ENCODE results near the gene CAPN5. TPM values are rescaled to one million over a fixed set of nuclear protein-coding genes. Genes with fewer than 3 reads are reported as not detected.

CAPN5 gene
- total and polyA plus RNA-seq, 2 of the 13 experiments (the other 11 are each of a cell fraction or from before 2014, with no cell fraction given): 0.27 to 1.2 TPM

DNA sequence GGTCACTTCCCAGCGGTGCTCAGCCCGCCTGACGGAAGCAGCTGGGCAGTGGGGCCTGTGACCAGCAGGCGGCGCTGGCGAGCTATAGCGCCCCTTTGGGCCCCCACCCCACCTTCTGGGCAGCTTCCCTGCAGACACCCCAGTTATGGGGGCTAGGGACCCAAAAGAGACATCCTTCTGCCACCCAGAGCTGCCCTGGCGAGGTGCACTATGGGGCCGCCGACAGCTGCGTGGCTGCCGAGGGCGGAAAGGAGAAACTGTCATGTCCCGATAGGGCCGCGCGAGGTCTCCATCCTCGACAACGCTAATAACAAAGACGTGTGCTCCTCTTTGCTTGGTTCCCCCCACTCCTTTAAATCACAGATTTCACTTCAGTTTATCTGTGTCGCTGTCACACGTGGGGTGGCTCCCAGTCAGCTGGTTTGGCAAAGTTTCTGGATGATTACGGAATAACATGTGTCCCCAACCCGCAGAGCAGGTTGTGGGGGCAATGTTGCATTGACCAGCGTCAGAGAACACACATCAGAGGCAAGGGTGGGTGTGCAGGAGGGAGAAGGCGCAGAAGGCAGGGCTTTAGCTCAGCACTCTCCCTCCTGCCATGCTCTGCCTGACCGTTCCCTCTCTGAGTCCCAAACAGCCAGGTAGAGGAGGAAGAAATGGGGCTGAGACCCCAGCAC is 60.6 kb downstream of the CAPN5 start (continued):
- TF ChIP-seq, protein P1, sequence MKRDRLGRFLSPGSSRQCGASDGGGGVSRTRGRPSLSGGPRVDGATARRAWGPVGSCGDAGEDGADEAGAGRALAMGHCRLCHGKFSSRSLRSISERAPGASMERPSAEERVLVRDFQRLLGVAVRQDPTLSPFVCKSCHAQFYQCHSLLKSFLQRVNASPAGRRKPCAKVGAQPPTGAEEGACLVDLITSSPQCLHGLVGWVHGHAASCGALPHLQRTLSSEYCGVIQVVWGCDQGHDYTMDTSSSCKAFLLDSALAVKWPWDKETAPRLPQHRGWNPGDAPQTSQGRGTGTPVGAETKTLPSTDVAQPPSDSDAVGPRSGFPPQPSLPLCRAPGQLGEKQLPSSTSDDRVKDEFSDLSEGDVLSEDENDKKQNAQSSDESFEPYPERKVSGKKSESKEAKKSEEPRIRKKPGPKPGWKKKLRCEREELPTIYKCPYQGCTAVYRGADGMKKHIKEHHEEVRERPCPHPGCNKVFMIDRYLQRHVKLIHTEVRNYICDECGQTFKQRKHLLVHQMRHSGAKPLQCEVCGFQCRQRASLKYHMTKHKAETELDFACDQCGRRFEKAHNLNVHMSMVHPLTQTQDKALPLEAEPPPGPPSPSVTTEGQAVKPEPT (CRISPR knock-in tag; IDR thresholded peaks at IDR 0.05; ENCODE audit: low read depth): peak; percentile 42; the same call in 1 of the 2 replicates
- TF ChIP-seq ZNF343 (CRISPR knock-in tag; IDR thresholded peaks at IDR 0.05) (peak; percentile 89; the same call in 1 of the 2 replicates), ZKSCAN8 (CRISPR knock-in tag; IDR thresholded peaks at IDR 0.05; ENCODE audit: borderline replicate concordance) (no peak), ZNF260 (CRISPR knock-in tag; IDR thresholded peaks at IDR 0.05; ENCODE audit: borderline replicate concordance, low read depth) (no peak), SSRP1 (CRISPR knock-in tag; IDR thresholded peaks at IDR 0.05) (no peak), KDM5B (CRISPR knock-in tag; IDR thresholded peaks at IDR 0.05; ENCODE audit: borderline replicate concordance) (0 out of 2 replicates have a peak, but pooled peaks have one; percentile 24), BRCA1 (CRISPR knock-in tag; IDR thresholded peaks at IDR 0.05) (no peak), KDM4B (CRISPR knock-in tag; IDR thresholded peaks at IDR 0.05) (no peak), STAG1 (CRISPR knock-in tag; IDR thresholded peaks at IDR 0.05) (peak; percentile 97), SMARCC2 (IDR thresholded peaks at IDR 0.05) (no peak), TGIF2 (CRISPR knock-in tag; IDR thresholded peaks at IDR 0.05) (no peak; the same call in 1 of the 2 replicates), MIER2 (CRISPR knock-in tag; IDR thresholded peaks at IDR 0.05) (no peak), ZNF883 (CRISPR knock-in tag; IDR thresholded peaks at IDR 0.05; ENCODE audit: not compliant biosample characterization) (no peak), ZBTB8A (CRISPR knock-in tag; IDR thresholded peaks at IDR 0.05; ENCODE audit: borderline replicate concordance, low read depth) (no peak), HNRNPK (IDR thresholded peaks at IDR 0.05; ENCODE audit: low read depth, low read length, poor library complexity, severe bottlenecking) (no peak), ZNF335 (CRISPR knock-in tag; IDR thresholded peaks at IDR 0.05) (no peak), ZNF124 (CRISPR knock-in tag; IDR thresholded peaks at IDR 0.05) (no peak), MAZ (IDR thresholded peaks at IDR 0.05; ENCODE audit: borderline replicate concordance, low read depth, low read length) (0 out of 2 replicates have a peak, but pooled peaks have one; percentile 23), MAZ (CRISPR knock-in tag; IDR thresholded peaks at IDR 0.05; ENCODE audit: low read depth) (peak; percentile 78; the same call in 1 of the 2 replicates), ZNF781 (CRISPR knock-in tag; IDR thresholded peaks at IDR 0.05; ENCODE audit: borderline replicate concordance, not compliant biosample characterization) (peak; percentile 29)
- TF ChIP-seq, protein P2, sequence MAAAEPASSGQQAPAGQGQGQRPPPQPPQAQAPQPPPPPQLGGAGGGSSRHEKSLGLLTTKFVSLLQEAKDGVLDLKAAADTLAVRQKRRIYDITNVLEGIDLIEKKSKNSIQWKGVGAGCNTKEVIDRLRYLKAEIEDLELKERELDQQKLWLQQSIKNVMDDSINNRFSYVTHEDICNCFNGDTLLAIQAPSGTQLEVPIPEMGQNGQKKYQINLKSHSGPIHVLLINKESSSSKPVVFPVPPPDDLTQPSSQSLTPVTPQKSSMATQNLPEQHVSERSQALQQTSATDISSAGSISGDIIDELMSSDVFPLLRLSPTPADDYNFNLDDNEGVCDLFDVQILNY (CRISPR knock-in tag; conservative IDR thresholded peaks at IDR 0.05): no peak
- TF ChIP-seq, protein P3, sequence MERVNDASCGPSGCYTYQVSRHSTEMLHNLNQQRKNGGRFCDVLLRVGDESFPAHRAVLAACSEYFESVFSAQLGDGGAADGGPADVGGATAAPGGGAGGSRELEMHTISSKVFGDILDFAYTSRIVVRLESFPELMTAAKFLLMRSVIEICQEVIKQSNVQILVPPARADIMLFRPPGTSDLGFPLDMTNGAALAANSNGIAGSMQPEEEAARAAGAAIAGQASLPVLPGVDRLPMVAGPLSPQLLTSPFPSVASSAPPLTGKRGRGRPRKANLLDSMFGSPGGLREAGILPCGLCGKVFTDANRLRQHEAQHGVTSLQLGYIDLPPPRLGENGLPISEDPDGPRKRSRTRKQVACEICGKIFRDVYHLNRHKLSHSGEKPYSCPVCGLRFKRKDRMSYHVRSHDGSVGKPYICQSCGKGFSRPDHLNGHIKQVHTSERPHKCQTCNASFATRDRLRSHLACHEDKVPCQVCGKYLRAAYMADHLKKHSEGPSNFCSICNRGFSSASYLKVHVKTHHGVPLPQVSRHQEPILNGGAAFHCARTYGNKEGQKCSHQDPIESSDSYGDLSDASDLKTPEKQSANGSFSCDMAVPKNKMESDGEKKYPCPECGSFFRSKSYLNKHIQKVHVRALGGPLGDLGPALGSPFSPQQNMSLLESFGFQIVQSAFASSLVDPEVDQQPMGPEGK (CRISPR knock-in tag; IDR thresholded peaks at IDR 0.05): peak; percentile 89
- TF ChIP-seq, protein P4, sequence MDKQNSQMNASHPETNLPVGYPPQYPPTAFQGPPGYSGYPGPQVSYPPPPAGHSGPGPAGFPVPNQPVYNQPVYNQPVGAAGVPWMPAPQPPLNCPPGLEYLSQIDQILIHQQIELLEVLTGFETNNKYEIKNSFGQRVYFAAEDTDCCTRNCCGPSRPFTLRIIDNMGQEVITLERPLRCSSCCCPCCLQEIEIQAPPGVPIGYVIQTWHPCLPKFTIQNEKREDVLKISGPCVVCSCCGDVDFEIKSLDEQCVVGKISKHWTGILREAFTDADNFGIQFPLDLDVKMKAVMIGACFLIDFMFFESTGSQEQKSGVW (CRISPR knock-in tag; IDR thresholded peaks at IDR 0.05; ENCODE audit: borderline replicate concordance): no peak
- TF ChIP-seq, protein P5, sequence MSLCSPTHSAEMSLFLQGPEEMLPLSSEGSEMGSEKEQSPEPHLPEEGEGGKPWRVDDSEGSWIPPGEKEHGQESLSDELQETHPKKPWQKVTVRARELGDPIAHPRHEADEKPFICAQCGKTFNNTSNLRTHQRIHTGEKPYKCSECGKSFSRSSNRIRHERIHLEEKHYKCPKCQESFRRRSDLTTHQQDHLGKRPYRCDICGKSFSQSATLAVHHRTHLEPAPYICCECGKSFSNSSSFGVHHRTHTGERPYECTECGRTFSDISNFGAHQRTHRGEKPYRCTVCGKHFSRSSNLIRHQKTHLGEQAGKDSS (CRISPR knock-in tag; IDR thresholded peaks at IDR 0.05; ENCODE audit: borderline replicate concordance, low read depth): peak; percentile 81; the same call in 1 of the 2 replicates

Measured in HepG2 (cell line).